GM18505 (cell line): ENCODE measurements around the gene STIMATE.

Experiments
- ATAC-seq: cut with Tn5 transposase; IDR thresholded peaks from one replicate; pipeline ENCODE4 v1.9.1; 2021; ENCODE audit not compliant: unreplicated experiment
- POLR2A ChIP-seq: IDR thresholded peaks from 4 replicates; pipeline ENCODE4 v1.6.1; 2011; ENCODE audit warnings: borderline replicate concordance; ENCODE audit not compliant: insufficient read depth, insufficient read length; ENCODE audit errors: extremely low read depth

The STIMATE gene

DNA sequence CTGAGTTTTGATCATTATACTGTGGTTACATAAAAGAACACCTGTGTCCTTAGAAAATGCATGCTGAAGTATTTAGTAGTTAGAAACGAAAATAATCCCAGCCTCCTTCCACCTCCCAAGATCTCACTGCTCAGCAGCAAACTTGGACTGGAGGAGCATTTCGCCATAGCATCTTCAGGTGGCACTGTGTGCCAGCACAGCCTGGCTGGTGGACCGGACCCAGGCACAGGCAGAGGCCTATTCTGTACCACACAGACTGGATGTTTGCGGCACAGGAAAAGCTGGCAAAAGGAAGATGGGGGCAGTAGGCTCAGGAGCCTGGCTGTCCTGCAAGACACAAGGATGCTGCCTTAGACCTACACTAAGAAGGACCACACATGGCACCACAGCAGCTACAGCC is 10.2 kb downstream of the STIMATE start:
- ATAC-seq: no peak
- no peak for TF ChIP-seq POLR2A

DNA sequence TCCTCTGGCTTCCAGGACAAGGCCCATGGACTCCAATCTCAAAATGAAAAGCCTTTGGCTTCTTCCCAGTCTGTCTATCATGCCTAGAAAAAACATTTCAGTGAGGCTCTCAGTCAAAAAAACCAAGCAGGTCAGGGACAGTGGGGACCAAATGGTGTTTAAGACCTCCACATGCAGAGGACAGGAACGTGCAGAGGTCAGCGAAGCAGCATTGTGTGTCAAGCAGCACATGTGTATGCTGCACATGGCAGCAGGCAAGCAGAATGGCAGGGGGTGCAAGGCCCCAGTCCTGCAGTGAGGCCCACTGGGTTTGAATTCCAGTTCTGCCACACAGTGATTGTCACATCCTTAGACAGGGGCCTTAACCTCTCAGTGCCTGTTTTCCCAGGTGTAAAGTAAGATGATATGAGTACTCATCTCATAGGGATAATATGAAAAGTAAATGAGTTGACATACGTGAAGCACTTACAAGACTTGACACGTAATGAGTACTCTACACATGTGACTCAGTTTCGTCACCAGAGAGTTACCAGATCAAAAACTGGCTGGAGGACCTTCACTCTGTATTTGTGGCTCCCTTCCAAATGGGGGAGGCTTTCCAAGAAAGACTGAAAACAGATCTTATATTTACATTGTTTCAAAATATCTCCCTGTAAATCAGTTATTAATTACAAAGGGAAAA is 11.2 kb downstream of the STIMATE start:
- ATAC-seq: no peak
- TF ChIP-seq POLR2A: no peak

DNA sequence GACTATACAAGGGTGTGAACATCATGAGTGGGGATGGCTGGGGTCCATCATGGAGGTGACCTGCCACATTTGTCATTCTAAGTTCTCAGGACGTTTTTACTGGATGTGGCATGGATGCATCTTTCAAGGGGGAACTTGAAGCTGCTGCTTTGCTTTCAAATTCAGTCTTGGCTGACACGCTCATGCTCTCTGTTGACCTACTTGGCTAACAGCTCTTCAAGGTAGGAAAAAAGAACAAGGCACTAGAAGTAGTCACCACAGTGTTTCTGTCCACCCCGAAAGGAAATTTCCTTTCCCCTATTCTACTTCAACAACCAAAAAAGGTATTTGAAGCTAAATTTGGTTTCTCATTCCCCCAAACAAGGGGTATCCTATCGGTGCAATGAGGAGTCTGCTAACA is 15.0 kb downstream of the STIMATE start:
- no peak for ATAC-seq
- no peak for TF ChIP-seq POLR2A

DNA sequence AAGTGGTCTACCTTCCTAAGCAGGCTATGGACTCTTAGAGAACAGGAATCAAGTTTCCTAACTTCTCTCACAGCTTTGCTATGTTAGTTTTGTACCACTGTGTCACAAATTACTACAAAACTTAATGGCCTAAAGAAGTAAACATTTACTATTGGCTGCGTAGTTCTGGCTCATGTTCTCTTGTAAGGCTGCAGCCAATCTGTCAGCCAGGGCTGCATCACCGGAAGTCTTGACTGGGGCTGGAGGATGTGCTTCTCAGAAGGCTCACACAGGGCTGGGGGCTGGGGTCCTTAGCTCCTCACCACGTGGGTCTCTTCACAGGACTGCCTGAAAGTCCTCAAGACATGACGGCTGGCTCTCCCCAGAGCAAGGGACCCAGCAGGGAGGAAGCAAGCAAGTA is 15.5 kb downstream of the STIMATE start:
- ATAC-seq: no peak

DNA sequence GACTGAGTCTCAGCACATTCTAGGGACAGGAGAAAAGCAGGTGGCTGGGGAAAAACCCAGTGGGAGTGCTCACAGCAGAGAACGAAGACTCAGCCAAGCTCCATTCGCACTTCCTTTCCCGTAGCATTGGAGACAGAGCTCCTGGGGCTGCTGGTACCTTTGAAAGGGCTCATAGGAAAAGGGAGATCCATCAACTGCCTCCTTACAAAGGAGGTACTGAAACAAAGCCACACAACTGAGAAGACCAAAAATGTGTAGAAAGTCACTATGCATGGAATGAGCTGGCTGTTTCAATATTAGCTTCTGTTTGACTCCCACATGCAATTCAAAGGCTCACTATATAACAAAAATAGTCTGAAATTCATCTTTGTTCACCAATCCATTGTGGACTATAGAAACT is 16.9 kb downstream of the STIMATE start:
- no peak for TF ChIP-seq POLR2A
- ATAC-seq: no peak

More for the DNA sequence above, 15.5 kb downstream of the STIMATE start:
- no peak for TF ChIP-seq POLR2A

DNA sequence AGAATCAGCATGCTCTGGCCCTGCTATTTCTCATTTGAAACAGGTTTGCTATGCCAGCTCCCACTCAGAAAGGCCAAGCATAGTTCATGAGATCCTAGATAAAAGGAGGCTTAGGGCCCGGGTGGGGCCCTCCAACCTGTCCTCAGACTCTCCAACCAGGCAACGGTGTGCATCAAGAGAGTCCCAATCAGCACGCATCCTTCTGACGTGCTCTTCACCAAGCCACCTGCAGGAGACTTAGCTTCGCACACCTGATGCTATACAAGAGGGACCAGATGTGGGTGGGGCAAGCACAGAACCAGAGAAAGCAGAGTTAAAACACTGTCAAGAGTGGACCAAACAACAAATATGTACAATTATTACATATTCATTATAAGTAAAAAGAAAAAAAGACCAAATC is 17.3 kb downstream of the STIMATE start:
- no peak for ATAC-seq
- TF ChIP-seq POLR2A: no peak

DNA sequence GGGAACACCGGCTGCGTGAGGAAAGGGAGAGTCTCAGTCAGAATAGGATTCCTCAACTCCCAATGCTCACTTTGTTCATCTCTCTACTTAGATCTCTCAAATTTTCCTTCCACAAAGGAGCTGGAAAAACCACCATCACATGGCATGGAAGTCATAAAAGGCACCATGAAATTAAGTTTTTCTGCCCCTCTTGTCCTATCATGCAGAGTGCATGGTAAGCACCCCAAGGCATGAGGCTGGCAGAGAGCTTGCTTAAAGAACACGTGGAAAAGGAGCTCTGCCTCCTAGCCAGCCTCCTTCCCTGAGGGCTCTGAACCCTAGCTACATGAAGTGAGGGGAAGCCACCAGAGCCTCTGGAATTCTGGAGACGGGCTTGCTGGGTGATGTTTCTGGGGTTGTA is 17.8 kb downstream of the STIMATE start:
- no peak for TF ChIP-seq POLR2A
- no peak for ATAC-seq

DNA sequence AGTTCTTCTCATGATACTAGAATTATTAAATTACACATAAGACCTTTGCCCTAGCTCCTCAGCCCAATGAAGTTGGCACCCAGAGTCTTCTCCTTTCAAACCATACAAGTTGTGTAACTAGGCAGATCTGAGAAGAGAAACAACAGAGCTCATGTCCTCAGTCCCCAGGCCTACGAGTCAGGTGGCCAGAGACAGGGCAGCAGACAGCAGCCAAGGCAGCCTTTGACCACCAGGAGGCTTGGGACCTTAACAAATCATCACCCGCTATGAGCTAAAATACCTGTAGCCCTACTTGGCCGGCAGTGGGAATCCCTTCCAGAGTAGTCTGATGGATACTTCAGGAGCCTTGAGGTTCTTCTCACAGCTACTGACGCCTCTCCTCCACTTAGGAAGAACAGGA is 18.3 kb downstream of the STIMATE start:
- TF ChIP-seq POLR2A: no peak
- ATAC-seq: no peak

DNA sequence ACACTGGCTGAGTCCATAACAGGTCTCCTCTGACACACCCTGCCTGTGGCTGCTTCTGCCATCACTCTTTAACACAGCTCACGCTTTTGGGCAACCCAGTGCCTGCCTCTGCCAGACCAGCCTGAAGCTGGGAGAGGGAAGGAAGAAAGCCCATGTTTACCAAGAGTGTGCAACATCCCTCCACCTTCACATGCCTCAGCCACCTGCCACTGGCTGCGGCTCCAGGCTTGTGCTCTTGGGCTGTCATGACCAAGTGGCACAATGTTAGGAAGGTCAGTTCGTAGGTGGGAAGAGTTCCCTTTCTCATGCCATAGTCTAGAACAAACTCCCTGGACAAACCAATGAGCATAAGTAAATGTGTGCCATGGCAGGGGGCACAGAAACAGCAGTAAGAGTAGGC is 20.3 kb downstream of the STIMATE start:
- ATAC-seq: no peak
- TF ChIP-seq POLR2A: no peak

DNA sequence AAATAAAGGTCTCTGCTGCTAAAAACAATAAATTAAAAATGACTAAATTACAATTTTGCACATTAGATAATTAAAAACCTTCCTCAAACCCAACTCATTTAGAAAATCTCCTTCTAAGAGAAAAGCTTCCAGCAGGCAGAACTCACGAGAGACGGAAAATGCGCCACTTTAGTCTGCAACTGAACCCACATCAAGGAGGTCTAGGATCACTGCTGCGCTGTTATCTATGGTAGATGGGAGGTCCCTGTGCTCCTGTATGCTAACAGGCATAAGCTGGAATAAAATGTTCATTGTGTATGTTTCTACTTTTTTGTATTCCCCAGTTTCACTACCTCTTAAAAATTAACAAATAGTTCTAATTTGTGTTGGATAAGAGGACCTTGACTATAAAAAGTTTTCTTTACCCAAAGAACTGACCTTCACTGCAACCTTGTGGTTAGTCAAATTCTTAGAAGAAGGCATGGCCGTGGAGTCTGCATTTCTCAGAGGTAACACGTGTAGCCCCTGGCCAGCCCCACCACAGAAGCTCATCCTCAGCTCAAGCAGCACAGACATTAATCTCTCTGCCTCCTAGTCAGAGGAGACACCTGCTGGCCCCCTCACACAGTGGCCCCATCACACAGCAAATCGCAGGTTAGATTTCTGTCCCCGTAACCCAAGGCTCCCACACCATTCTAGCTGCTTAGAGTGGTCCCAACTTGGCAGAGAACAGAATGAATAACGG is 22.3 kb downstream of the STIMATE start:
- ATAC-seq: no peak
- TF ChIP-seq POLR2A: no peak

DNA sequence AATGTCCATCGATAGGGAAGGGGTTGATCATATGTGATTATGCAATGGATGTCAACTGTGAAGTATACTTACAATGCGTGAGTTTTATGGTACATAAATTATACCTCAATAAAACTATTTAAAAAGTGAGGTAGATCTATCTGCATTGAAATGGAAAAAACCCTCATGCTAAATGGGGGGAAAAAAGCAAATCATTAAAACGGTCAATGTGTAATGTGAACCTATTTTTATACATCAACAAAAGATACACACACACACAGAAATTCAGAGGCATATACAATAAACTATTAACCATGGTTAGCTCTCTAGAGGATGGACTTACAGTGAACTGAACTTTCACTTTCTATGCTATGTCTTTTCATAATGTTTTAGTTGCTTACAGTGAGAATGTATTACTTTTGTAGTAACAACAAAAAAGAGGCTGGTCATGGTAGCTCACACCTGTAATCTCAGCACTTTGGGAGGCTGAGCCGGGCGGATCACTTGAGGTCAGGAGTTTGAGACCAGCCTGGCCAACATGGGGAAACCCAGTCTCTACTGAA is 23.1 kb downstream of the STIMATE start:
- no peak for TF ChIP-seq POLR2A
- no peak for ATAC-seq

DNA sequence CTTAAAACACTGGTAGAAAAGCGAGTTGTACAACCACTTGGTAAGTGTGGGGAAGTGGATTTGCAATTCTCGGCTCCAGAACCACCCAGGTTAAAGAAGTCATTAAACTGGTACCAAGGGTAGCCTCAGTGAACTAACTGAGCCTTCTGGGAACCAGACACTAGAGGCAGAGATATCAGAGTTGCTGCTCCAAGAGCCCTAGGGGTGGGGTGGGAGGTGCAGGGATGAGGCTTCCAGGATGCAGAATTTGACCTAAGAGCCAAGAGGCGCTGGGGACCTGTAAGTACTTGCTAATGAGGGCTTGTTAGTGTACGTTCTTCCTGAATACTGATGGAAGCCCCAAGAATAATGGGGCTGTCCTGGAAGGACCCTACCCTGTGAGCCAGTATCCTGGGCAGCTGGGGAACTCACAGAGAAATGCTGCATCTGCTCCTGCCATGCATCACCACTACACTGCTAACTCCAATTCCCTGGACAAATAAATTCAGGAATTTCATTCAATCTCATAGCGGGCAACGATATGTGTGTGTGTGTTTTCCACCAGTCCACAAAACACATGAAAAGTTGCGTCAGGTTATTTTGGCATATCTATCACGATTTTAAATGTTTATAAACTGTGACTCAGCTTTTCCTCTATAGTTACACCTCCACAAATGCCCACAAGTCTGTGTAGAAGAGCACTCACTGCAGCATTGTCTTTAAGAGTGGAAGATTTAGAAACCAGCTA is 23.8 kb downstream of the STIMATE start:
- no peak for ATAC-seq
- no peak for TF ChIP-seq POLR2A

DNA sequence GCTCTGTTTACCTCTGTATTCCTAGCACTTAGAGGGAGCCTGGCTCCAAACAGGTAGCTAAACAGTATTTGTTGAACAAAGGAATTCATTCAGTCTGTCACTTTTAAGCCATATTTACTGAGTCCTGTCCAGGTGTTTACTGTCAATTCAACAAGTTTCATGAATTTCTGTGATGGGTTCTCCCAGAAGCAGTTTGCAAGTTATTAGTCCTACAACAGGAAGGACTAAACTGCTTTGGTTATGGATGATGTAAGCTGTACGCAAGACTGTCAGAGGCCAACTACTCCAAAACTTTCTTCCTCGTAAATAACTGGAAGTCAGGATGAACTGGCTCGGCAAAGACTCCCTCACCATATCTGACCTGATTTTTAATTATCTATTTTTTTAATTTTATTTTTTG is 25.1 kb downstream of the STIMATE start:
- no peak for TF ChIP-seq POLR2A
- ATAC-seq: no peak
